ENCODE results near the gene DNAJC15. TPM values are rescaled to one million over a fixed set of nuclear protein-coding genes. Genes with fewer than 3 reads are reported as not detected.

Gene DNAJC15
- total RNA-seq, 1 donor from 2014 or later = 24.5 TPM

- Mint-ChIP-seq H3K27me3 (ENCODE audit: unreplicated experiment) (no peaks in the 10 kb centered on the region), H3K36me3 (ENCODE audit: unreplicated experiment) (peaks cover 15% of the 10 kb centered on the region), H3K27ac (ENCODE audit: unreplicated experiment) (peak overlapping the region; percentile 51), H3K9me3 (ENCODE audit: unreplicated experiment) (no peaks in the 10 kb centered on the region), H3K4me1 (ENCODE audit: unreplicated experiment) (peaks cover 23% of the 10 kb centered on the region), H3K4me3 (ENCODE audit: unreplicated experiment) (no peak overlapping the region)
- no peak for TF ChIP-seq CTCF (IDR thresholded peaks at IDR 0.05)
- no peak for DNase-seq (ENCODE audit: extremely low spot score, unreplicated experiment)
Measured at GRCh38 chr13:43077906-43078305, 54.5 kb downstream of the DNAJC15 start.

DNA sequence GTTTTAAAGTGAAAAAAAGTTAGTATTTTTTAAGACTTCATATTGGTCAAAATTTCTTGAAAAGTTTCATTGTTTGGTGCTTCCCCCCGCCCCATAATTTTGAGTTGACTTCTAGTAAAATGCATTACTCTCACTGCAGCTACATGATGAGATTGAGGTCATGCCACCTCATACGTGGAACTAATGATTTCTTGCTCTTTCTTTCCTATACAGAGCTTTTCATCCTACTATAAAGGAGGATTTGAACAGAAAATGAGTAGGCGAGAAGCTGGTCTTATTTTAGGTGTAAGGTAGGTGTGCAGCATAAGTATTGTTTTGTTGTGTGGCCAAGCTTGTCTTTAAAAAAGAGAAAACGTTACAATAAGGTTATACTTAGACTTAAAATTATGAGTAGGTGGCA lies 55.0 kb downstream of the DNAJC15 start:
- Mint-ChIP-seq H3K36me3 (ENCODE audit: unreplicated experiment) (peaks cover 13% of the 10 kb centered on the region), H3K4me3 (ENCODE audit: unreplicated experiment) (no peak overlapping the region), H3K4me1 (ENCODE audit: unreplicated experiment) (peaks cover 23% of the 10 kb centered on the region), H3K27me3 (ENCODE audit: unreplicated experiment) (no peaks in the 10 kb centered on the region), H3K9me3 (ENCODE audit: unreplicated experiment) (no peaks in the 10 kb centered on the region), H3K27ac (ENCODE audit: unreplicated experiment) (peak overlapping the region; percentile 51)
- no peak for TF ChIP-seq CTCF (IDR thresholded peaks at IDR 0.05)
- DNase-seq (ENCODE audit: extremely low spot score, unreplicated experiment) = no peak

- H3K9me3 Mint-ChIP-seq (ENCODE audit: unreplicated experiment) = no peaks in the 10 kb centered on the region
- H3K36me3 Mint-ChIP-seq (ENCODE audit: unreplicated experiment) = peaks cover 13% of the 10 kb centered on the region
- no peaks in the 10 kb centered on the region for H3K27me3 Mint-ChIP-seq (ENCODE audit: unreplicated experiment)
- DNase-seq (ENCODE audit: extremely low spot score, unreplicated experiment) = no peak
- peaks cover 23% of the 10 kb centered on the region for H3K4me1 Mint-ChIP-seq (ENCODE audit: unreplicated experiment)
- no peak overlapping the region for H3K27ac Mint-ChIP-seq (ENCODE audit: unreplicated experiment)
- no peak for TF ChIP-seq CTCF (IDR thresholded peaks at IDR 0.05)
- H3K4me3 Mint-ChIP-seq (ENCODE audit: unreplicated experiment) = no peak overlapping the region
Measured at GRCh38 chr13:43079392-43079931, 56.1 kb downstream of the DNAJC15 start.

GRCh38 chr13:43080199-43080598 lies 56.8 kb downstream of the DNAJC15 start:
- no peaks in the 10 kb centered on the region for H3K9me3 Mint-ChIP-seq (ENCODE audit: unreplicated experiment)
- H3K36me3 Mint-ChIP-seq (ENCODE audit: unreplicated experiment) = peaks cover 13% of the 10 kb centered on the region
- peaks cover 23% of the 10 kb centered on the region for H3K4me1 Mint-ChIP-seq (ENCODE audit: unreplicated experiment)
- TF ChIP-seq CTCF (IDR thresholded peaks at IDR 0.05) = no peak
- no peak overlapping the region for H3K4me3 Mint-ChIP-seq (ENCODE audit: unreplicated experiment)
- DNase-seq (ENCODE audit: extremely low spot score, unreplicated experiment) = no peak
- H3K27me3 Mint-ChIP-seq (ENCODE audit: unreplicated experiment) = no peaks in the 10 kb centered on the region
- no peak overlapping the region for H3K27ac Mint-ChIP-seq (ENCODE audit: unreplicated experiment)

DNA sequence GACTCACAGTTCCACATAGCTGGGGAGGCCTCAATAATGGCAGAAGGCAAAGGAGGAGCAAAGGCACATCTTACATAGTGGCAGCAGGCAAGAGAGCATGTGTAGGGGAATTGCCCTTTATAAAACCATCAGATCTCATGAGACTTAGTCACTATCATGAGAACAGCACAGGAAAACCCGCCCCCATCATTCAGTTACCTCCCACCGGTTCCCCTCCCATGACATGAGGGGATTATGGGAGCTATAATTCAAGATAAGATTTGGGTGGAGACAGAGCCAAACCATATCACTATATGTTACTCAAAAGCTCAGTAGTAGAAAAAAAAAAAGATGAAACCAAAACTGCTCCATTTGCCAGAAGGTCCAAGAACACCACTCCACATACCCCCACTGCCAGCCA lies 58.5 kb downstream of the DNAJC15 start:
- TF ChIP-seq CTCF (IDR thresholded peaks at IDR 0.05) = no peak
- Mint-ChIP-seq H3K4me3 (ENCODE audit: unreplicated experiment) (no peak overlapping the region), H3K9me3 (ENCODE audit: unreplicated experiment) (no peaks in the 10 kb centered on the region), H3K36me3 (ENCODE audit: unreplicated experiment) (peaks cover 13% of the 10 kb centered on the region), H3K27ac (ENCODE audit: unreplicated experiment) (no peak overlapping the region), H3K4me1 (ENCODE audit: unreplicated experiment) (peaks cover 28% of the 10 kb centered on the region), H3K27me3 (ENCODE audit: unreplicated experiment) (no peaks in the 10 kb centered on the region)
- DNase-seq (ENCODE audit: extremely low spot score, unreplicated experiment) = no peak

Measured in osteocyte (in vitro differentiated cells).